Fibroblast of peridontal ligament (primary cell): ENCODE results near the gene KRT72.

Source experiments
- DNase-seq: peaks from one replicate; pipeline ENCODE4 v3.0.0-alpha.2; 2010; ENCODE audit errors: extremely low read depth

Gene KRT72

GRCh38 chr12:52600941-52601481, at the start of gene KRT72:
KRT72 (minus strand) TSS chr12:52601463; CDS start chr12:52601452, 11 bp downstream.
- DNase-seq = no peak

GRCh38 chr12:52650520-52651081, 49.3 kb upstream of the KRT72 start:
- no peak for DNase-seq

- no peak for DNase-seq
Measured at GRCh38 chr12:52649066-52649465, 47.8 kb upstream of the KRT72 start.

GRCh38 chr12:52648012-52648550, 46.8 kb upstream of the KRT72 start:
- DNase-seq = no peak

GRCh38 chr12:52647601-52648000, 46.3 kb upstream of the KRT72 start:
- no peak for DNase-seq

GRCh38 chr12:52646613-52647012, 45.4 kb upstream of the KRT72 start:
- DNase-seq = no peak

- DNase-seq = no peak
Measured at GRCh38 chr12:52645982-52646381, 44.7 kb upstream of the KRT72 start.

GRCh38 chr12:52645120-52645761, 44.0 kb upstream of the KRT72 start:
- no peak for DNase-seq

- no peak for DNase-seq
Measured at GRCh38 chr12:52644078-52644415, 42.8 kb upstream of the KRT72 start.

GRCh38 chr12:52643233-52644077, 42.2 kb upstream of the KRT72 start:
- DNase-seq = no peak

GRCh38 chr12:52641468-52641867, 40.2 kb upstream of the KRT72 start:
- DNase-seq = no peak

GRCh38 chr12:52637299-52637698, 36.0 kb upstream of the KRT72 start:
- no peak for DNase-seq

- no peak for DNase-seq
Measured at GRCh38 chr12:52636592-52637258, 35.5 kb upstream of the KRT72 start.

- DNase-seq = no peak
Measured at GRCh38 chr12:52636189-52636588, 34.9 kb upstream of the KRT72 start.

GRCh38 chr12:52634266-52635056, 33.2 kb upstream of the KRT72 start:
- no peak for DNase-seq

GRCh38 chr12:52633383-52633782, 32.1 kb upstream of the KRT72 start:
- DNase-seq = no peak

GRCh38 chr12:52632656-52633055, 31.4 kb upstream of the KRT72 start:
- DNase-seq = no peak

GRCh38 chr12:52631676-52632459, 30.6 kb upstream of the KRT72 start:
- DNase-seq = no peak

GRCh38 chr12:52631264-52631663, 30.0 kb upstream of the KRT72 start:
- no peak for DNase-seq

- no peak for DNase-seq
Measured at GRCh38 chr12:52630599-52631200, 29.4 kb upstream of the KRT72 start.
